ENCODE measurements around the gene TMCC1.

Gene TMCC1

GRCh38 chr3:129673897-129674797, 219.4 kb downstream of the TMCC1 start:
- Histone ChIP-seq H3K9ac (ENCODE audit: low read length) (no peak overlapping the region), H3K36me3 (ENCODE audit: insufficient read depth, low read length) (peaks cover 12% of the 10 kb centered on the region), H3K4me1 (ENCODE audit: insufficient read depth, low read length) (no peaks in the 10 kb centered on the region), H3K27me3 (ENCODE audit: control insufficient read depth in 1 of 2, insufficient read depth in 2 of 2, low read length in 2 of 2) (no peaks in the 10 kb centered on the region), H3K27ac (ENCODE audit: low read depth, low read length) (no peak overlapping the region), H3K9me3 (ENCODE audit: low read length) (no peaks in the 10 kb centered on the region), H3K4me3 (ENCODE audit: low read depth in 1 of 2, low read length in 2 of 2) (no peak overlapping the region)

- Histone ChIP-seq H3K4me3 (ENCODE audit: low read depth in 1 of 2, low read length in 2 of 2) (no peak overlapping the region), H3K9ac (ENCODE audit: low read length) (no peak overlapping the region), H3K27me3 (ENCODE audit: control insufficient read depth in 1 of 2, insufficient read depth in 2 of 2, low read length in 2 of 2) (no peaks in the 10 kb centered on the region), H3K27ac (ENCODE audit: low read depth, low read length) (no peak overlapping the region), H3K4me1 (ENCODE audit: insufficient read depth, low read length) (no peaks in the 10 kb centered on the region), H3K9me3 (ENCODE audit: low read length) (no peaks in the 10 kb centered on the region), H3K36me3 (ENCODE audit: insufficient read depth, low read length) (peaks cover 16% of the 10 kb centered on the region)
These were observed 220.5 kb downstream of the TMCC1 start for GRCh38 chr3:129673012-129673411.

GRCh38 chr3:129672412-129672811, 221.1 kb downstream of the TMCC1 start:
- Histone ChIP-seq H3K9ac (ENCODE audit: low read length) (no peak overlapping the region), H3K27ac (ENCODE audit: low read depth, low read length) (no peak overlapping the region), H3K4me1 (ENCODE audit: insufficient read depth, low read length) (no peaks in the 10 kb centered on the region), H3K27me3 (ENCODE audit: control insufficient read depth in 1 of 2, insufficient read depth in 2 of 2, low read length in 2 of 2) (no peaks in the 10 kb centered on the region), H3K9me3 (ENCODE audit: low read length) (no peaks in the 10 kb centered on the region), H3K36me3 (ENCODE audit: insufficient read depth, low read length) (peaks cover 16% of the 10 kb centered on the region), H3K4me3 (ENCODE audit: low read depth in 1 of 2, low read length in 2 of 2) (no peak overlapping the region)

- no peak overlapping the region for H3K4me3 ChIP-seq (ENCODE audit: low read depth in 1 of 2, low read length in 2 of 2)
- H3K36me3 ChIP-seq (ENCODE audit: insufficient read depth, low read length): peaks cover 6% of the 10 kb centered on the region
- H3K4me1 ChIP-seq (ENCODE audit: insufficient read depth, low read length): peaks cover 5% of the 10 kb centered on the region
- H3K9ac ChIP-seq (ENCODE audit: low read length): no peak overlapping the region
- no peaks in the 10 kb centered on the region for H3K27me3 ChIP-seq (ENCODE audit: control insufficient read depth in 1 of 2, insufficient read depth in 2 of 2, low read length in 2 of 2)
- H3K27ac ChIP-seq (ENCODE audit: low read depth, low read length): no peak overlapping the region
- no peaks in the 10 kb centered on the region for H3K9me3 ChIP-seq (ENCODE audit: low read length)
These were observed 228.3 kb downstream of the TMCC1 start for GRCh38 chr3:129665024-129665768.

- Histone ChIP-seq H3K36me3 (ENCODE audit: insufficient read depth, low read length) (peaks cover 3% of the 10 kb centered on the region), H3K4me3 (ENCODE audit: low read depth in 1 of 2, low read length in 2 of 2) (no peak overlapping the region), H3K27me3 (ENCODE audit: control insufficient read depth in 1 of 2, insufficient read depth in 2 of 2, low read length in 2 of 2) (no peaks in the 10 kb centered on the region), H3K9ac (ENCODE audit: low read length) (no peak overlapping the region), H3K27ac (ENCODE audit: low read depth, low read length) (no peak overlapping the region), H3K9me3 (ENCODE audit: low read length) (no peaks in the 10 kb centered on the region), H3K4me1 (ENCODE audit: insufficient read depth, low read length) (peaks cover 5% of the 10 kb centered on the region)
These were observed 229.4 kb downstream of the TMCC1 start for GRCh38 chr3:129663930-129664646.

- no peak overlapping the region for H3K4me3 ChIP-seq (ENCODE audit: low read depth in 1 of 2, low read length in 2 of 2)
- H3K9me3 ChIP-seq (ENCODE audit: low read length): no peaks in the 10 kb centered on the region
- no peak overlapping the region for H3K27ac ChIP-seq (ENCODE audit: low read depth, low read length)
- H3K27me3 ChIP-seq (ENCODE audit: control insufficient read depth in 1 of 2, insufficient read depth in 2 of 2, low read length in 2 of 2): no peaks in the 10 kb centered on the region
- H3K36me3 ChIP-seq (ENCODE audit: insufficient read depth, low read length): no peaks in the 10 kb centered on the region
- H3K4me1 ChIP-seq (ENCODE audit: insufficient read depth, low read length): peaks cover 11% of the 10 kb centered on the region
- H3K9ac ChIP-seq (ENCODE audit: low read length): no peak overlapping the region
These were observed 230.5 kb downstream of the TMCC1 start for GRCh38 chr3:129663045-129663446.

- Histone ChIP-seq H3K9me3 (ENCODE audit: low read length) (no peaks in the 10 kb centered on the region), H3K9ac (ENCODE audit: low read length) (no peak overlapping the region), H3K27ac (ENCODE audit: low read depth, low read length) (no peak overlapping the region), H3K4me3 (ENCODE audit: low read depth in 1 of 2, low read length in 2 of 2) (no peak overlapping the region), H3K4me1 (ENCODE audit: insufficient read depth, low read length) (peaks cover 19% of the 10 kb centered on the region), H3K27me3 (ENCODE audit: control insufficient read depth in 1 of 2, insufficient read depth in 2 of 2, low read length in 2 of 2) (no peaks in the 10 kb centered on the region), H3K36me3 (ENCODE audit: insufficient read depth, low read length) (no peaks in the 10 kb centered on the region)
These were observed 231.3 kb downstream of the TMCC1 start for GRCh38 chr3:129662191-129662608.

- Histone ChIP-seq H3K4me1 (ENCODE audit: insufficient read depth, low read length) (peaks cover 23% of the 10 kb centered on the region), H3K27ac (ENCODE audit: low read depth, low read length) (no peak overlapping the region)
These were observed 231.7 kb downstream of the TMCC1 start for GRCh38 chr3:129661766-129662165.

GRCh38 chr3:129658110-129658843, 235.2 kb downstream of the TMCC1 start:
- Histone ChIP-seq H3K4me1 (ENCODE audit: insufficient read depth, low read length) (peaks cover 19% of the 10 kb centered on the region), H3K27me3 (ENCODE audit: control insufficient read depth in 1 of 2, insufficient read depth in 2 of 2, low read length in 2 of 2) (no peaks in the 10 kb centered on the region), H3K36me3 (ENCODE audit: insufficient read depth, low read length) (peaks cover 10% of the 10 kb centered on the region), H3K9me3 (ENCODE audit: low read length) (no peaks in the 10 kb centered on the region), H3K27ac (ENCODE audit: low read depth, low read length) (no peak overlapping the region), H3K9ac (ENCODE audit: low read length) (no peak overlapping the region), H3K4me3 (ENCODE audit: low read depth in 1 of 2, low read length in 2 of 2) (no peak overlapping the region)

More at GRCh38 chr3:129661766-129662165, 231.7 kb downstream of the TMCC1 start:
- Histone ChIP-seq H3K4me3 (ENCODE audit: low read depth in 1 of 2, low read length in 2 of 2) (no peak overlapping the region), H3K36me3 (ENCODE audit: insufficient read depth, low read length) (no peaks in the 10 kb centered on the region), H3K9me3 (ENCODE audit: low read length) (no peaks in the 10 kb centered on the region), H3K27me3 (ENCODE audit: control insufficient read depth in 1 of 2, insufficient read depth in 2 of 2, low read length in 2 of 2) (no peaks in the 10 kb centered on the region), H3K9ac (ENCODE audit: low read length) (no peak overlapping the region)

GRCh38 chr3:129657261-129658046, 236.1 kb downstream of the TMCC1 start:
- Histone ChIP-seq H3K9me3 (ENCODE audit: low read length) (no peaks in the 10 kb centered on the region), H3K4me1 (ENCODE audit: insufficient read depth, low read length) (peaks cover 19% of the 10 kb centered on the region), H3K4me3 (ENCODE audit: low read depth in 1 of 2, low read length in 2 of 2) (no peak overlapping the region), H3K27me3 (ENCODE audit: control insufficient read depth in 1 of 2, insufficient read depth in 2 of 2, low read length in 2 of 2) (no peaks in the 10 kb centered on the region), H3K9ac (ENCODE audit: low read length) (no peak overlapping the region), H3K27ac (ENCODE audit: low read depth, low read length) (no peak overlapping the region), H3K36me3 (ENCODE audit: insufficient read depth, low read length) (peaks cover 10% of the 10 kb centered on the region)
